ENCODE measurements around the gene NRN1L.
"Not testable (repeated sequence)": the region's sequence is repeated elsewhere in the genome, so short reads cannot be mapped to it uniquely, and the experiment has no call there.

Gene NRN1L

DNA sequence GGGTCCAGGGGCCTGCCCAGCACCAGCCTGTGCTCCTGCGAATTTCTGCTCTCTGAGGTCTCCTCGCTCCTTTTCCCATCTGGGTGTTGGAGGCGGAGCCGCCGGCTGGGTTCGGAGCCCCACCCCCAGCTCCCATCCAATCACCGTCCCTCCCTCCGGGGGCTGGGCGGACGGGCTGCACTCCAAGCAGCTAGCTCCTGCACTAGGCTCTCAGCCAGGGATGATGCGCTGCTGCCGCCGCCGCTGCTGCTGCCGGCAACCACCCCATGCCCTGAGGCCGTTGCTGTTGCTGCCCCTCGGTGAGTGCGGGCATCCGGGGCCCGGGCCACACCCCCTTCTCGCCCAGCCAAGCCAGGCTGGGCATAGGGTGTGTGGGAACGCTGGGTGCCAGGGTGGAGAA is at the start of gene NRN1L:
TSS of gene NRN1L (plus strand) at position 202 of the 400 bp plus-strand sequence. CDS start at position 221, 19 bp downstream.
- peak; percentile 83 for DNase-seq

DNA sequence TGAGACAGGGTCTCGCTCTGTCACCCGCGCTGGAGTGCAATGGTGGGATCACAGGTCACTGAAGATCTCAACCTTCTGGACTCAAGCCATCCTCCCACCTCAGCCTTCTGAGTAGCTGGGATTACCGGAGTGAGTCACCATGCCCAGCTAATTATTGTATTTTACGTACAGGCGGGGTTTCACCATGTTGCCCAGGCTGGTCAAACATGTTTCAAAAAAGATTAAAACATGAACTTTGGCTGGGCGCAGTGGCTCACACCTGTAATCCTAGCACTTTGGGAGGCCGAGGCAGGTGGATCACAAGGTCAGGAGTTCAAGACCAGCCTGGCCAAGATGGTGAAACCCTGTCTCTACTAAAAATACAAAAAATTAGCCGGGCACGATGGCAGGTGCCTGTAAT is 47.5 kb upstream of the NRN1L start:
- DNase-seq = not testable (repeated sequence)

DNA sequence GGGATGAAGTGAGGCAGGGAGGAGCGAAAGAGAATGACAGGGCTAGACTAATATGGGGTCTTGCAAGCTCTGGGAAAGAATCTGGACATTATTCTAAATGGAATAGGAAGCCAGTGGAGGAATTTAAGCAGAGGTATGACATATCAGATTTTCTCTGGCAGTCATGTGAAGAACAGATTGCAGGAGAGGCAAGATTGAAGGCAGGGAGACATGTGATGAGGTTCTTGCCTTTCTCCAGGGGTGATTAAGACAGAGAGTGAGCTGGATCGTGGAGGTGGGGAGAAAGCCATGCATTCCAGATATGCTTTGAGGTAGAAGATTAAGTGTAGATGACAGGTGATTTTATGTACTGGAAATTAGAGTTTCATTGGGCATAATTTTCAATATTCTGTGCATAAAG is 46.9 kb upstream of the NRN1L start:
- no peak for DNase-seq

DNA sequence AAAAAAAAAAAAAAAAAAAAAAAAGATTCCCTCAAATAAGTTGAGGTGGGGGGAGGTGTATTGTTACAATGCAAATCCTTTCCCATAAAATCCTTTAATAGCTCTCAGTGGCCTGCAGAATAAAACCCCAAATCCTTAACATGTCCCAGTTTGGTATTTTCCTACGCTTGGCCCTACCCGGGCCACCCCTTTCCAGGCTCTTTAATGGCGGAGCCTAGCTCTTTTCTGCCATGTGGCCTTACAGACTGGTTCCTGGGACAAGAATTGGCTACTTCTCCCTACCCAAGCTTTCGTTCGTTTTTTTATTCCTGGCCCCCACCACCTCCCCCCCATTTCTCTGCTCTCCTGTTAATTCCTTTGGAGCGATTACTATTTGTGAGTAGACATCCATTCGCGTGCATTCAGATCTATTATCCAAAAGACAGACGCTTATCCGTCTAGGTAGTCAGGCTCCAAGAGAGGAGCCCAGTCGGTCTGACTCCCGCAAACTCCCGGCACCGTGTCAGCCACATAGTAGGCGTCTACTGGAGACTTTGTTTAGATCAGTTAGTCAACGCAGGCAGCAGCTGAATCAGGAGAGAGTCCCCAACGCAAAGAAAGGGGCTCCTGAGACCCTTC is 43.4 kb upstream of the NRN1L start:
- no peak for DNase-seq

DNA sequence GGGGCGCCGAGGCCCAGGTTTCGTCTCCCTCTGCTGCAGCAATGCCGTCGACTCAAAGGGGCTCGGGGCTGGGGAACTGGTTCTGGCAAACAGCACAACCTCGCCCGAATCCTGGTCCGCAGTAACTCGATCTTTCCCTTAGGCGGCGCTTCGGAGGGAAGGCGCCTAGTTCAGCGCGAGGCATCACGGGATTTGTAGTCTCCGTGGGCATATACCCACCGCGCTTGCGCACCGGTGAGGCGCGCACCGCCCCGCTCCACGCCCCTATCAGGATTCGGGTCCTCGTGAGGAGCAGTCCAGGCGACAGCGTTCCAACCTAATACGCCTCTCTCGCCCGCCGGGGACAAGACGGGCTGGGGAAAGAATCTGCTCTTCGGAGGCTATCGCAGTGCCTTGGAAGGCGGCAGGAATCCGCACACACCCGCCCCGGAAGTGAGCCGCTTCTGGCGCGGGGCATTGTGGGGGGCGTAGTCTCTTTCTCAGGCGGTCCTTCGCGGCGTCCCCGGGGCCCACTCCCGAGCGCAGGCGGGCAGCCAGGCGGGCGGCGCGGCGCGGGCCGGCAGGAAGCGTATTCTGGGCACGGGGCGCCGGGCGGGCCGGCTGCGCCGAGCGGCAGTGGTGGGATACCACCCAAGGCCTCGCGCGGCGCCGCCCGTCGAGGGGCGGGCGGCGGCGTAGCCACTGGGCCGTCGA is 42.7 kb upstream of the NRN1L start, which contains the start of gene THAP11:
TSS of gene THAP11 (plus strand) at position 505 of the 693 bp plus-strand sequence. CDS start 235 bp downstream, outside the sequence.
- DNase-seq = peak; percentile 94

DNA sequence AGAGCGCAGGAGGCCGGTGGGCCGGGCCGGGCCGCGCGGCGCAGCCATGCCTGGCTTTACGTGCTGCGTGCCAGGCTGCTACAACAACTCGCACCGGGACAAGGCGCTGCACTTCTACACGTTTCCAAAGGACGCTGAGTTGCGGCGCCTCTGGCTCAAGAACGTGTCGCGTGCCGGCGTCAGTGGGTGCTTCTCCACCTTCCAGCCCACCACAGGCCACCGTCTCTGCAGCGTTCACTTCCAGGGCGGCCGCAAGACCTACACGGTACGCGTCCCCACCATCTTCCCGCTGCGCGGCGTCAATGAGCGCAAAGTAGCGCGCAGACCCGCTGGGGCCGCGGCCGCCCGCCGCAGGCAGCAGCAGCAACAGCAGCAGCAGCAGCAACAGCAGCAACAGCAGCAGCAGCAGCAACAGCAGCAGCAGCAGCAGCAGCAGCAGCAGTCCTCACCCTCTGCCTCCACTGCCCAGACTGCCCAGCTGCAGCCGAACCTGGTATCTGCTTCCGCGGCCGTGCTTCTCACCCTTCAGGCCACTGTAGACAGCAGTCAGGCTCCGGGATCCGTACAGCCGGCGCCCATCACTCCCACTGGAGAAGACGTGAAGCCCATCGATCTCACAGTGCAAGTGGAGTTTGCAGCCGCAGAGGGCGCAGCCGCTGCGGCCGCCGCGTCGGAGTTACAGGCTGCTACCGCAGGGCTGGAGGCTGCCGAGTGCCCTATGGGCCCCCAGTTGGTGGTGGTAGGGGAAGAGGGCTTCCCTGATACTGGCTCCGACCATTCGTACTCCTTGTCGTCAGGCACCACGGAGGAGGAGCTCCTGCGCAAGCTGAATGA is 42.0 kb upstream of the NRN1L start:
- peak; percentile 34 for DNase-seq

DNA sequence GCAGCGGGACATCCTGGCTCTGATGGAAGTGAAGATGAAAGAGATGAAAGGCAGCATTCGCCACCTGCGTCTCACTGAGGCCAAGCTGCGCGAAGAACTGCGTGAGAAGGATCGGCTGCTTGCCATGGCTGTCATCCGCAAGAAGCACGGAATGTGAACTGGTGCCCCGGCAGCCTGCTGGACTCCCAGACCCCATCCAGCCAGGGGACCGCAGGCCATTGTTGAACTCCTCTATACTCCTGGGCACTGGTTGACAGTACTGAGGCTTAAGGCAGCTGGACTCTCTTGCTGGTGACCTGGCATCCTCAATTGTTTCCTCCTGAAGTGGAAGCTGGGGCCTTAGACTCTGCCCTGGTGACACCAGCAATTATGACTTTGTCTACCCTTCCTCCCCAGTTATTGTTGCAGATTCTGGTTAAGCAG is 41.3 kb upstream of the NRN1L start:
- DNase-seq = no peak

DNA sequence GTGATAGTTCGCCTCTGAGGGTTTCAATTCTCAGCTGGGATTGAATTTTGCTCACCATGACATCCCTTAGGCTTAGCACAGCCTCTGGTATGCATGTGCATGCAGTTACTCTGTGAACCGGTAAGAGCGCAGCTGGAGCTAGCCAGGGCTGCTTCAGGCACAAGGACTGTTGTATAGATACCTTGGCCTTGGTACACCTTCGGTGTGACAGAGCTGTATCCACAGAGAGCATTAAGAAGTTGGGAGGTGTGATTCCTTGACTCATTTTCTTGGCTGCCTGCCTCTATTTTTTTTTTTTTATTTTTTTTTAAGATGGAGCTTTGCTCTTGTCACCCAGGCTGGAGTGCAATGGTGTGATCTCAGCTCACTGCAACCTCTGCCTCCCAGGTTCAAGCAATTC is 40.2 kb upstream of the NRN1L start:
- no peak for DNase-seq

DNA sequence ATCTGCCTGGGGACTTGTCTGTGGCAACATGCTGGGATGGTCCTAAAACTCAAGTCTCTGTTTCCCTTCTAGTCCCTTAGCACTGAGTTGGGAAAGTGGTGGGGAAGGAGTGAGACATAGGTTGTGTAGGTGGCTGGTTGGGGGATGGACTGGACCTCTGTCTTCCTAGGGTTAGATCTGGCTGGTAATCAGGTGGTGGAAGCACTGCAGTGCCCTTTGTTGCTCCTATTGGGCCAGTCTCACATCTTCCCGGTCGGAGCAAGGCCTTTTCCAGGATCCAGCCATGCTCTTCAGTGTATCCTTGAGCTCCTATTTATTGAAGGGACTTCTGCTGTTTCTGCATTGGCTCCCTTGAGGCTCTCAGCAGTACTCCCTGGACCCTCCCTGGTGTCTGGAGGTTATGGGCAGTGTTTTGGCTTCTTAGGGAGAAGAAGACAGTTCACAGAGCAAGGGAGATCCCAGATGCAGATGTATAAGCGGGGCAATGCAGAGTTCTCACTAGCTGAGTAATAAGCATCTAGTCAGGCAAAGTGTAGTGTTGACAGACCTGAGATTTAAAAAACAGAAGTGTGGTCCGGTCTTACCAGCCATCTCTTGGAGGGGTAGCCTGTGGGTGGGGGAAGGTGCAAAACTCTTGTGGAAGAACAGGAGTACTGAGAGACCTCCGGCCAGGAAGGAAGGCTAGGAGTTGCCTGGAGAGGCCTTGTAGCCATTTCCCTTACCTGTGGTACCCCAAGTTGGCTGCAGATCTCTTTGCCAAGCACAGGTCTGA is 39.2 kb upstream of the NRN1L start:
- no peak for DNase-seq

DNA sequence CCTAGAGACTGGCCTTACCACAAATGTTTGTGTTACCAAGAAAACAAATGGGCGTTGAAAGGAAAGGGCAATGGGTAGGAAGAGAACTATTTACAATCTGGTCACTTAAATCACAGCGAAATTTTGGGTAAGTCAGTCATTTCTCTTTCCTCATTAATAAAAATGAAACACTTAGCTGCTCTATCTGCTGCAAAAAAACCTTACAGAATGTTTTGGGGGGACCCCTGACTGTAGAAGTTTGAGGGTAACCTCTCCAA is 38.7 kb upstream of the NRN1L start:
- DNase-seq = no peak

DNA sequence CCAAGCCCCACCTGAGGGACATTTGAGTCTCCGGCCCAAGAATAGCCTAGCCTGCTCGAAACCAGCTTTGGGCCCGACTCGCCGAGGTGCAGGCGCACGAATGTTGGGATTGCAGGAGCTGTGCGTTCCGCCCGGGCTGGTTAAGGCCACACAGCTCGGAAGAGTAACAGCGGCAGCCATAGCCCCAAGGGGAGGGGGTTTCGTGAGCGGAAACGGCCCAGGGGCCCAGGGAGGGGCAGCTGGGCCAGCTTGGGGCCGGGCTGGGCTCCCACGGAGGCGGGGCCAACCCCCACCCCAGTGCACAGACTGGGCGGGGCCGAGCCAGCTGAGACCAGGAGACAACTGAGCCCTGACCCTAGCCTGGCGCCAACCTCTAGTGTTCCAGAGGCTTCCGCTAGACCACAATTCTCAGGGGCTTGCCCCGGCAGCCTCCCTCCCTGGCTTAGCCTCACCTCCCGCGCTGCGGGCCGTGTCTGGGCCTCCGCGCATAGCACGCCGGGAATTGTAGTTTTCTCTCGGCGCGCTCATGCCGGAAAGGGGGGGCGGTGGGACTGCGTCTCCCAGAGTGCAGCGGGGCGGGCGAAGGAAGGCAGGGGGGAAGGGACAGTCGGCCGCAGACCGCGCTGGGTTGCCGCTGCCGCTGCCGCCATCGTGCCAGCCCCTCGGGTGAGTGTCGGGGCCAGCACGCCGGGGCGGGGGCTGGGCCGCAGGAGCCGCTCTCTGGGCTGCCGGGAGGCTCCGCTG is 38.2 kb upstream of the NRN1L start, which contains the start of gene NUTF2:
TSS of gene NUTF2 (plus strand) at position 614 of the 744 bp plus-strand sequence. CDS start 18,198 bp downstream, outside the sequence.
- peak; percentile 93 for DNase-seq

DNA sequence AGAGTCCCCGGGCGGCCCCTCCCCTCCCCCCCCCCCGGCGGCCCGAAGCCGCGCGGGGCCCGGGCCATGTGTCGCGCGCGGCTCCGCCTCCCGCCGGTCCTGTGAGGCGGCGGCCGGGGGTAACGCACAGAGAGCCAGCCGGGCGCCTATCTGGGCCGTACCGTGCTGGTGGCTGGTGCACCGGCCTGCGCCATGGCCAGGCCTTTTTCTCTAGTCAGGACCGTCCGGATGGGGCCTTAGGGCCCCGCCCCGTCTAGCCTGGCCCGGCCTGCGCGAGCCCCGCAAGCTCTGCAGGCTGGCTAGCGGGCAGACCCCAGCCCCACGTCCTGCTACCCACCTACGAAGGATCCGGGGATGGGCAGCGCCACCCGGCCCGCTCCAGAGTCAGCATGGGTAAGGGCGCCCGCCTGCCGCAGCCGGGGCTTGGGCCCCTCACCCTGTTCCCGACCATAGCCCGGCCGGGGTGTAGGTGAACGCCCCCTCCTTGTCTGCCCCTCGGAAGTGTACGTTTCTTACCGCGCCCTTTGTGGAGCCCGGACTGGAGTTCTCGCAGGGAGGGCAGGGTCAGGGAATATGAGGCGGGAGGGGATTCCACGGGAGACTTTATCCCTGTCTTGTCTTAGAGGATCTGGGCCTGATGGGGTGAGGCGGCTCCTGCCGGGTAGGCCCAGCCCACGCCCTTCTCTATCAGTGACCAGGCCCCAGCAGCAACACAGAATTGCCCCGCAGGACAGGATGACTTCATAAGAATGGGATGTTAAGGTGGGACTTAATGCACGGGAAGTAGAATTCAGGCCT is 37.4 kb upstream of the NRN1L start, which contains the start of gene CENPT:
TSS of gene CENPT (minus strand) at position 630 of the 798 bp plus-strand sequence. CDS start 13,834 bp downstream, outside the sequence.
- DNase-seq = peak; percentile 66

DNA sequence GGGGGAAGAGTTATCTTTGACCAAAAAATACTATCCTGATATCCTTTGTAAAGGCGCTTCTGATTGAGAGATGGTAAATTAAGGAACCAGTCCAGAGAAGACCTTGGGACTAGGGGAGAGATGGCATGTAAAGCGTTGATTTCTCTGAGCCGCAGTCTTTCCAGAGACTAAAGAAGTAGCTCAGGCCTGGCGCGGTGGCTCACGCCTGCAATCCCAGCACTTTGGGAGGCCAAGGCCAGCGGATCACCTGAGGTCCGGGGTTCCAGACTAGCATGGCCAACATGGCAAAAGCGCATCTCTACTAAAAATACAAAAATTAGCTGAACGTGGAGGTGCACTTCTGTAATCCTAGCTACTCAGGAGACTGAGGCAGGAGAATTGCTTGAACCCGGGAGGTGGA is 36.6 kb upstream of the NRN1L start:
- no peak for DNase-seq

DNA sequence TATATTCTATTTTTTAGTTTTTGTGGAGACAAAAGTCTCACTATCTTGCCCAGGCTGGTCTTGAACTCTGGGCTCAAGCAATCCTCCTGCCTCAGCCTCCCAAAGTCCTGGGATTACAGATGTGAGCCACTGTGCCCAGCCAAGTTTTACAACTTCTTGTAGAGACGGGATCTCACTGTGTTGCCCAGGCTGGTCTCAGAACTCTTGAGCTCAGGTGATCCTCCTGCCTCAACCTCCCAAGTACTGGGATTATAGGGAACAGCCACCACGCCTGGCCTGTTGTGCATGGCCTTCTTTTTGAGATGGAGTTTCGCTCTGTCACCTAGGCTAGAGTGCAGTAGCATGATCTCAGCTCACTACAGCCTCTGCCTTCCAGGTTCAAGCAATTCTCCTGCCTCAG is 31.0 kb upstream of the NRN1L start:
- DNase-seq = no peak

DNA sequence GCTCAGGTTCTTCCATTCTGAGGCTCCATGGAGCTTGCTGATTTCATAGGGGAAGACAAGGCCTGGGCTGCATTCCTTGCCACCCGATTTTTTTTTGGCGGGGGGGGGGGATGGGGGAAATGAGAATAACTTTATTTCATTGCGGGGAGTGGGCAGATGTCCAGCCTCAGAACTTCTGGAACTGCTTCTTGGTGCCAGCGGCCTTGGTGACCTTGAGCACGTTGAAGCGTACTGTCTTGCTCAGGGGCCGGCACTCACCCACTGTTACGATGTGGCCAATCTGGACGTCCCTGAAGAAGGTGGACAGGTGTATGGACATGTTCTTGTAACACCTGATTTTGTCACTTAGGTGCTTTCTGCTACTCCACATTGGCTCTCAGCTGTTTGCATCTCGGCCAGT is 28.9 kb upstream of the NRN1L start:
- DNase-seq = no peak

DNA sequence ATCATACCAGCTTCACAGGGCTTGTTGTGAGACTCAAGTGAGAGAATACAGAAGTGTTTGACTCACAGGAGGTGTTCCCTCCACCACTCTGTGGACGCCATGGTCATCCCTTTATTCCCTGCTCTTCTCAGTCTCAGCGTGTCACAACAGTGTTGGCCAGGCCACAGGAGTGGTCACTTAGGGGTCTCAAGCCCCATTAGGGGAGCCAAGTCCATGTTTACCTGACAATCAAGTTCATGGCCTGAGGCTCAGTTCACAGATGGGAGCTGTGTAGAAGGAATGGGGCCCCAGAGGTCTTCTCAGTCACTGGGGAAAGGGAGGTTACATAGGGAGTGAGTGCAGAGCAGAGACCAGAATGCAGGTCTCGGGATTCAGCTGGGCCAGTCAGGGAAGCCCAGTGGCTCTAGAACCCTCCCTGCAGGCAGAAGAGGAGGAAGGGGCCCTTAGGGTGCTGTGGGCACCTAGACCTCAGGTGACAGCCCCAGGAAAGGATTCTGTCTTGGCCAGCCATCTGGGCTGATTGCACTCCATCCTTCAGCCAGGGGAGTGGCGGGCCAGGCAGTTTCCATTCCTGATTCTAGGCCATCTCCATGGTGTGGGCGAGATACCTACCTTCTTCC is 27.6 kb upstream of the NRN1L start:
- no peak for DNase-seq

DNA sequence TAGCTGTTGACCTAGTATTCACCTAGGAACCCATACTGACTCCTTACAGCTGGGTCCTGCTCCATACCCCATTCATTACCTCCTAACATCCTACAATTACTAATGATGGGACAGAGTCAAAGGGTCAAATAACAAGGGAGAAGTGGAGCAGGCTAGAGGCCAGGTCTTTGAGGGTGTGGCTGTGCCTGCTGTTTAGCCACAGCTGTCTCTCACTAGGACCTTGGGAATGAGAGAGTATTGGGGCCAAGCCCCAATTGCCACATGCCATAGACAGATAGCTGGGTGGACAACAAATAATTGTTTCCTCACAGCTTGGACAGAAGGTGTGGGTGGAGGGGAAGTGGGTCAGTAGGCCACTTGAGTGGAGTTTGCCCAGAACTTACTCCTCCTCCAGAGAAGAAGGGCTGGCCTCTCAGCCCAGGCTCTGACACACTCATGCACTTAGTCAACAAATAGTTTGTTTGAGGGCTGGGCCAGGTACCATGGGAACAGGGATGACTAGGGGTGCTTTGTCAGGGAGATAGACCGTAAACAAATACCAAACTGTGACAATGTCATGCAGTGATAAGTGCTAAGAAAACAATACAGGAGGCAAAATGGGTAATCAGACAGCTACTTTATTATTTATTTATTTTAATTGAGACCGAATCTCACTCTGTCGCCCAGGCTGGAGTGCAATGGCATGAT is 27.0 kb upstream of the NRN1L start:
- DNase-seq = peak; percentile 40

DNA sequence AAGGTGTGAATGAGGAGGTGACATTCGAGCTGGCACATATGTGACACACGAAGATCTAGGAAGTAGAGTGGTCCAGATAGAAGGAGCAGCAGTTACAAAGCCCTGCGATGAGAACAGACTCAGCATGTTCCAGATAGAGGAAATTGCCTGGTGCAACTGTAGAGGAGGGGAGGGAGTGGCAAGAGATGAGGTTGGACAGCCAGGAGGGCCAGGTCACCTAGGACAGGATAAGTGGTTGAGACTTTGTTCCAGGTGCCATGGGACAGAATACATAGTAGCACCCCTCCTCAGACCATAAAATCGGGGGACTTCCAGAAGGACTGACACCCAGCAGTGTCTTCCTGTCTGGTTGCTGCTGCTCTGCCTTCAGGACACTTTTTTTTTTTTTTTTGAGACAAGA is 26.2 kb upstream of the NRN1L start:
- DNase-seq = no peak

DNA sequence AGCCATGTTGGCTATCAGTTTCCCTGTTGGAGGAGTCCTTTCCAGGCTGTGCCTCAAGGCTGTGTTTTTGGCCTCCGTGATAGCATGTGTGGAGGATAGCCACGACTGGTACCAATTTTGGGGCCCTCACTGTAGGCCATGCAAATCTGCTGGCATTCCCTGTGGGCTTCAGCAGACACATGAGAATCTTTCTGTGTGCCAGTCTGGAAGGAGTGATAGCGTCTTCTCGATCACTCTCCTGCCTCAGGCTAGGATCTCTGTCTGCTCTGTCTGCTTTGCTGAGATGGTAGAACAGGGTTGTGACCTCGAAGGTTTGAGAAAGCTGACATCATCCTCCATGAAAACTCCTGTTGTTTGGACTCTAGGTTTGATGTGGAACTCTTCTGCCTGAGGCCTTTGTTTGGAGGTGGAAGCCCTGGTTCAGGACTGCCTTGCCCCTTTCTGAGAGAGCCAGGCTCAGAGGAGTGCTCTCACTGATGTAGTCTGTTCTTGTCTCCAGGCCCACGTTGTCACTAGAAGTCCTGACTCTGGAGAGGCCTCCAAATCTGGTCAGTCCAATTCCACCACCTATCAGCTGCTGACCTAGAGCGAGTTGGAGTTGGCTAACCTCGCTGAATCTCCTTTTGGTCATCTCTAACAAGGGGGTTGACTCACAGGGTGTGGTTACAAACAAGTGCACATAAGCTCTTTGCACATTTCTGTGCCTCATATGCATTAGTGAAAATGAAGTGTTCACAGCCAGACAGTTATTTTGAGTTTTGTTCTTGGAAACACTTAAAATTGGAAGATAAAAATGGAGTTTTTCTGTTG is 23.9 kb upstream of the NRN1L start:
- DNase-seq = no peak
